NOMO-1 treated with DMSO at 0.1 percent for 48 hours (cell line): ENCODE results near the gene ELOVL5.
A peak's percentile ranks its signal among the peaks of the same experiment; 100 is the strongest.
"Not testable (repeated sequence)": the region's sequence is repeated elsewhere in the genome, so short reads cannot be mapped to it uniquely, and the experiment has no call there.

Experiments
- DNase-seq: peaks from one replicate; lab custom pipeline; 2025; ENCODE audit not compliant: unreplicated experiment; lab: John Stamatoyannopoulos, UW

The ELOVL5 gene

GRCh38 chr6:53359843-53360092 is 11.0 kb upstream of the ELOVL5 start:
- no peak for DNase-seq

GRCh38 chr6:53359095-53359842 is 10.5 kb upstream of the ELOVL5 start:
- DNase-seq, result peak; percentile 95

DNA sequence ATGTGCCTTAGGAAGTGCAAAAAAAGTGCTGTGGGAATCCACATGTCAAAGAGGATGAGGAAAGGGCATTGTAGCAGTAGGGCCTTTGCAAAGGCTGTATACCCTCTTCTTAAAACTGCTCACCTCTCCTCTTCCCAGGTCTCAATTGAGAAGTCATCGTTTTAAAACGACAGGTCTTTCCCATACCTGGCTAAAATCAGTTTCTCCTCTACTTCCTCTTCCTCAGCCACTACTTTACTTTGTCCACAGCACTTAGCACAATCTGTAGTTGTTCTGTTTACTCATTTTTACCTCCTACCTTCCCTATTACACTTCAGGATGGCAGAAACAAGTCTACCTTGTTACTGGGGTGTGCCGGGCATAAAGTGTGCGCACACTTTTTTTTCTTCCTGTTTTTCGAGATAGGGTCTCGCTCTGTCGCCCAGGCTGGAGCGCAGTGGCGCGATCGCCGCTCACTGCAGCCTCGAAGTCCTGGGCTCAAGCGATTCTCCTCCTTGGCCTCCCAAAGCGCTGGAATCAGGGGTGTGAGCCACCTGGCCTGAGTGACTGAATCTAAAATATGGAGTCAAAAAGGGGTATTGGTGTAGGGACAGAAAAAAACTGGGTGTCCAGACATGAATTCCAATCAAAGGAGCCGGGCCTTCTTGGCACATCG is 9.8 kb upstream of the ELOVL5 start:
- peak; percentile 61 for DNase-seq

DNA sequence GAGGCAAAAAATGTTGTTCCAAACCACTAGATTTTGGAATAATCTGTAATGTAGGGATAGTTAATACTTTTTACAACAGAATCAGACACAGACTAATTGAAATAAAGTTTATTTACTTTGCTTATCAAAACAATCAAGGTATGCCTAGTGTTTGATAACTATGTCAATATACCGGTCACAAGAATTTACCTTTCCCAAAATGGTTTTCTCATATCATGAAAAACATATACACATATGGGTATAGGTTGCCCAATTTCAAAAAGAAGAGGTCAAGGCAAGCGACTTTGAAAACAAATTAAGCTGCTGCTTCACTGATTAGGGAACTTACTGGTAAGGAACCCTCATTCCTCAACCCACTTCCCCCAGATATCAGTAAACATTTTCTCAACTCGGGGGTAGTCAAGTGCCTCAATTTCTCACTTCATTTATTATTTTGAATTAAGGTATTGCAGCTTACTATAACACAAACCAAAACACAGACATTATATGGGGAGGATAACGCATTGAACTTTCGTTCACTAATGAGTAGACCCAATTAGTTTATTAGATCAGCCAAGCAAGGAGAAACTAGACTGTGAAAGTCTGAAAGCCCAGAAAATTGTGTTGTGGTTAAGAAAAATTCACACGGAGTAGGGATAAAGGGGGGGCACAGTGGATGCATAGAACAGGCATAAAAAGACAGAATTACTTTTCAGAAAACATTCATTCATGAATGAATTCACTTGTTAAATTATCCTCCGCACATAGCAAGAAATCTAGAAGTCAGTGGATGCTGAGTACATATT is 9.0 kb upstream of the ELOVL5 start:
- no peak for DNase-seq

DNA sequence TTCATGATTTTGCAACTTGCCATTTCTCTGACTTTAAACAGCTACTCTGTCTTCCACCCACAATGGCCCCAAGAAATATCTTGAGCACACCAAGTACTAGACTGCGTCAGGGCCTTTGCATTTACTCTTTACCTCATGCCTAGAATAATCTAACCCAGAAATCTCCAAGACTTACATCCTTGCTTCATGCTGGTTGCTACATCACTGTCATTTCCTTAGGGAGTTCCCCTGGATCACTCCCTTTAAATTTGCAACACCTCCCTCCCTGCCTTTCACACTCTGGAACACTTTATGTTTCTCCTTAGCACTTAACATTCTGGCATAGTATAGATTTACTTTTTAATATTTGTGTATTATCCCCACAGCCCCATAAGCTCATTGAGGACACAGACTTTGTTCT is 4.9 kb upstream of the ELOVL5 start:
- no peak for DNase-seq

- DNase-seq, result no peak
Observed at GRCh38 chr6:53352360-53352759, 3.6 kb upstream of the ELOVL5 start.

- DNase-seq, result no peak
Observed at GRCh38 chr6:53349209-53349693, 501 bp upstream of the ELOVL5 start.

DNA sequence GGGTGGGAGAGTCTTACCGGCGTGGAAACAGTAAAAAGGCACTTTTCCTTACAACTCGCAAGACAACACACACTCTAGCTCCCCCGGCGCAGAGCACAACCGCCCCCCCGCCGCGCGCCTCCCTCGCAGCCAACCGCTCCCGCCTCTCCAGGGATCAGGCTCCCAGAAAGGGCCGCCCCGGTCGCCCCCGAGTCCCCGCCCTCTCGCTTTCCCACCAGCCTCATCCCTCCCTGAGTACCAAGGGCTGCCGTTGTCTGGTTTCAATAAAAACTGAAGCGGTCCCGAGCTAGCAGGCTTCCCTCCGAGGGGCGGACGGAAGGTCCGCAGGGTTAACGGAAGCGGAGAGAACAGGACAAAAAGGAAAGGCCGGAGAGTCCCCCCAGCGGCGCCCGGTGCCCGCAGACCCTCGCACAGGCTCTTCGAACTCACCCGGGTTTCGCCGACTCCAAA is 804 bp downstream of the ELOVL5 start:
- DNase-seq, result peak; percentile 38

DNA sequence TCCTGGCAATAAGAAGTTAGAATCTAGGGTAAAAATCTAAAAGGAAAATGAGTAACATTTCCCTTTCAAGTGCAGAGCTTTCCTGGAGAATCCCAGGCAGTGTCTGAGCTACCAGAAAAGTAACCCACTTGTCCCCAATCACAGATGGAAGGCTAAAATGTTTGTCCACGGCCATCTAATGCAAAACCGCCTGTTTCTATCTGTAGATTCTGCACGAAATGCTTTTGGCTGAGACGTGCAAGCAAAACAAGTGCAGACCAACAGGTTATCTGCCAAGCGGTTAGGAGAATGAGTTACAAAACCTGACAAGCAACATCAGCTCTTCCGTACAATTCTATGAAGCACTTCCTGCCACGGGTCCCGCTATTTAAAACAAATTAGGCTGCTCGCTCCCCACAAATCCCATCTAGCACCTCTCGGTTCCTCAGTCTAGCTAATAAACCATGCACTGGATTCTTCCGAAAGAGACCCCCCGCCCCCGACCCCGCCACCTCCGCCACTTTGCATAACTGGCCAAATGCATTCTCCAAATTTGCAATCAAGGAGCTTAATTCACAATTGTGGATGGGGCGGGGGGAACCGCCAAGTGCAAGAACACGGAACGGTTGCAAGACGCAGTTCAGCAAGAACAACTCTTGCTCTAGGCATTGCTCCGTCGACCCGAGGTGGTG is 1.4 kb downstream of the ELOVL5 start:
- DNase-seq, result peak; percentile 46

DNA sequence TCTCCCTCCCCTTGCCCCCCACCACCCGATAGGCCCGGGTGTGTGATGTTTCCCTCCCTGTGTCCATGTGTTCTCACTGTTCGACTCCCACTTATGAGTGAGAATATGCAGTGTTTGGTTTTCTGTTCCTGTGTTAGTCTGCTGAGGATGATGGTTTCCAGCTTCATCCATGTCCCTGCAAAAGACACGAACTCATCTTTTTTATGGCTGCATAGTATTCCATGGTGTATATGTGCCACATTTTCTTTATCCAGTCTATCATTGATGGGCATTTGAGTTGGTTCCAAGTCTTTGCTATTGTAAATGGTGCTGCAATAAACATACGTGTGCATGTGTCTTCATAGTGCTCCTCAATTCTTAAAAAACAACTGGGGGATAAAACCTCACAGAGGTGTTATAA is 2.7 kb downstream of the ELOVL5 start:
- not testable (repeated sequence) for DNase-seq

DNA sequence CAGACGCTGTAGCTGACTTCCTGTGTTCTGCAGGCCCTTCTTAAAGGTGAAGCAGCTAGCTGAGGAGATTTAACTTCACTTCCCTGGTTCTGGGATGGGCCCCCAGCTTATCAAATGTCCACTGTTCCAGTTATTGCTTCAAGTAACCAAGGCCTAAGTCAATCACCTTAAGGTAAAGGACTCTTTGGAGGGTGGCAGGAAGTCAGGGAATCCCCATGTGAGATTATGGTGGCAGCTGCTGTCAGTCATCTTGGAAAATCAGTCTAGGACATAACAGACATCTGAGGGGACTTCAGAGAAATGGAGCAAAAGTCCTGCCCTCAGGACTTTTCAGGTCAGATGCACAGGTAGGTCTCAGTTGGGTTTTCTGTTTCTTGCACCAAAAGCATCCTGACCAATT is 3.8 kb downstream of the ELOVL5 start:
- DNase-seq, result no peak

DNA sequence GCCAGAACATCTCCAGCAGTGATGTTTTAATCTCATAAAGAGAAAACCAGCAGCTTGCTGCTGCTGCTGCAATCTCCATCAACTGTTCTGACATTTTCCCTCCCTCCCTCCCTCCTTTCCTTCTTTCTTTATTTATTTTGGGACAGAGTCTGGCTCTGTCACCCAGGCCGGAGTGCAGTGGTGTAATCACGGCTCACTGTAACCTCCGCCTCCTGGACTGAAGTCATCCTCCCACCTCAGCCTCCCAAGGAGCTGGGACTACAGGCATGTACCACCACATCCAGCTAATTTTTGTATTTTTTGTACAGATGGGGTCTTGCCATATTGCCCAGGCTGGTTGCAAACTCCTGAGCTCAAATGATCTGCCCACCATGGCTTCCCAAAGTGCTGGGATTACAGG is 5.7 kb downstream of the ELOVL5 start:
- no peak for DNase-seq

DNA sequence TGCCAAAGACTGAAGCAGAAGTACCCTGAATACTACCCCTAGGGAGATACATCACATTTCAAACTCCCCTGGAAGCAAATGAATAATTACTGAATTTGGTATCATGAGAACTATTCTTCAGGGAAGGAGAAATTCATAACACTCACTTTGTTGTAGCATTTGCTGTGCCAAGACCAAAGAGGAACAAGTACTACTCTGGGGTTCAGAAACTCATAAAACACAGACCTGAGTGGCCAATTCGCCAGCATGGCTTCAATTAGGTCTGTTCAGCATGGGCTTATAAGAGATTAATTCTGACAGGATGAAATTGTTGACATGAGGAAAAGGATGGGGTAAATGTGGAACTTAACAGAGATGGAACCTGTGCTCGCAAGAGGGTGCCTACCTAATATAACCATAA is 6.5 kb downstream of the ELOVL5 start:
- DNase-seq, result no peak

- DNase-seq, result no peak
Observed at GRCh38 chr6:53340536-53340935, 8.2 kb downstream of the ELOVL5 start.

DNA sequence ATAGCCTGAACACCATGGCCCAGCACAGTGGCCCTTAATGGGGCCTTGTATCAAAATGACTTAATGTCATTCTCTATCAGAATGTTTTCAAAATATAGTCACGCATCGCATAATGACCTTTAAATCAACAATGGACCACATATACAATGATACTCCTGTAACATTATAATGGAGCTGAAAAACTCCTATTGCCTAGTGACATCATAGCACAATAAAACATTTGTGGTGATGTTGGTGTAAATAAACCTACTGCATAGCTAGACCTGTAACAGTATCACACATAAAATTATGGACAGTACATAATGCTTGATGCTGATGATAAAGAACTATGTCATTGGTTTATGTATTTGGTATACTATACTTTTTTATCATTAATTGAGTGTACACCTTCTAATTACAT is 9.3 kb downstream of the ELOVL5 start:
- DNase-seq, result no peak

DNA sequence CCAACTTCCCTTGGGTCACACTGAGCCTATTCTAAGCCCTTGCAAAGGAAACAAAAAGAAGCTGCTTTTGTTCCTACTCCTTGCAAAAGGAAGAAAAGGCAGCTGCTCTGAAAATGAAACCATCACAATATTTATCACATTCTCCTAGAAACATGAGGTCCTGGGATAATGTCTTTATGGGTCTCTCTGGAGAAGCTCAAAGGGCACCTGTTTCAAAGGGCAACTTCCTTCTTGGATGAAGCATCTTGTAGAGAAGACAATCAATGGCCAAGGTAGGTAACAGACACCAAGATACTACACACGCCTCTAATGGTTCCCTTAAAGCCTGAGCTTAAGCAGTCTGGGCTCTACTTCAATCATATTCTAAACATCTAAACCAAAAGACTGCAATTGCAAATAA is 10.4 kb downstream of the ELOVL5 start:
- no peak for DNase-seq

DNA sequence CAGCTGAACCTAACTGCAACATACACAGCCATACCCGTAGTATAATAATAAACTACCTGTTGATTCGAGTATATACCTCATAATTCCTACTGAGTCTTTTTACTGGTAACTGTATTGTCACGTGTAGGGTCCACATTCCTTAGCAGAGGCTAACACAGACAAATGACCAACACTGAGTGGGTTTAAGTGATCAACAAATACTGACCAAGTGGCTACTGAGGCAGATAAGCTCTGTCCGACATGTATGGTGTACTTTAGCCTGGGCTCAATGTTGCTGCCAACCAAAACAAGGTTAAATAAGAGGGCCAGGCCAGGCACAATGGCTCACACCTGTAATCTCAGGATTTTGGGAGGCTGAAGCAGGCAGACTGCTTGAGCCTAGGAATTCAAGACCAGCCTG is 12.7 kb downstream of the ELOVL5 start:
- DNase-seq, result no peak

GRCh38 chr6:53335224-53335994 is 13.3 kb downstream of the ELOVL5 start:
- peak; percentile 80 for DNase-seq

DNA sequence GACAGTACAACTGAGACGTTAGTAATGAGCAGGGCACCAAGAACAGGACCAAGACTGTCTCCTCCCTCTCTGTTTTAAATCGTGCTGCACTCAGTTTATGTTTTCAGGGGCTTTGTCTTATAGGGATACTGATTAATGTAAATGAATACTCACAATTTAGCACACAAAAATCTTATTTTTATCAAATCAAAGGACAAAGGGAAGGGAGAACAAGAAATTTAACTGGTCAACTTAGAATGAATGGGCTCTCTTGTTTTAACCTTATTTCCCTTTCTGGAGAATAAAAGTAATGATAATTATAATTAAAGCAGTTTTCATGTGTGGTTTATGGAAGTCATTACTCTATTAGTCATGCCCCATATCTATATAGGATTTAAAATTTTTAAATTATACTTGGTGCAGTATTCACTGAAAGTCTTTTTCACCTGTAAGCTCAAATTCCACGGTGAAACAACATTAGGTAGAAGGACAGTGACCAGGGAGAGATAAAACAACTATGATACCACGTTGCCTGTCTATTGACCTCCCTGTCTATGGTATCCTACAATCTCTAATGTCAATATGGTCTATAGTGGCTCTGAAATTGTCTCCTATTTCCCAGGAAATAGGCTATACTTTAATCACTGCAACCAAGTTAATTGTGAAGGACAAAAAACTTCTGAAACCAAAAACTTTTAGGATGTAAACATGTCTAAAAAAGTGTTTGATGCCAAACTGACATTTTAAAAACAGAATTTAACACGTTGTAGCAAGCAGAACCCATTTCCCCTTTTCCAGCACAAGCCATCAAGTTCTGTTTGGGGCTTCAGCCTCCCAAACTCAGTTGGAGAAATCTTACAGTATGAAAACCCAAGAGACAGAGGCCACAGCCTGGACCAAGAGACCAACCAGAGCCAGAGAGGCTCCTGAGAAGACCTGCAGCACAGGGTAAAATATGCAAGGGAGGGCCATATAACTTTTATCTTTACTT is 15.0 kb downstream of the ELOVL5 start:
- DNase-seq, result peak; percentile 8

GRCh38 chr6:53331678-53332077 is 17.1 kb downstream of the ELOVL5 start:
- no peak for DNase-seq
